HG03097 (cell line): ENCODE data around the gene SPATA20.

Experiments used
- ATAC-seq: cut with Tn5 transposase; IDR thresholded peaks from one replicate; pipeline ENCODE4 v1.9.1; 2021; ENCODE audit not compliant: unreplicated experiment, low FRiP score

Gene SPATA20

GRCh38 chr17:50538549-50539410, 8.2 kb upstream of the SPATA20 start:
- no peak for ATAC-seq

DNA sequence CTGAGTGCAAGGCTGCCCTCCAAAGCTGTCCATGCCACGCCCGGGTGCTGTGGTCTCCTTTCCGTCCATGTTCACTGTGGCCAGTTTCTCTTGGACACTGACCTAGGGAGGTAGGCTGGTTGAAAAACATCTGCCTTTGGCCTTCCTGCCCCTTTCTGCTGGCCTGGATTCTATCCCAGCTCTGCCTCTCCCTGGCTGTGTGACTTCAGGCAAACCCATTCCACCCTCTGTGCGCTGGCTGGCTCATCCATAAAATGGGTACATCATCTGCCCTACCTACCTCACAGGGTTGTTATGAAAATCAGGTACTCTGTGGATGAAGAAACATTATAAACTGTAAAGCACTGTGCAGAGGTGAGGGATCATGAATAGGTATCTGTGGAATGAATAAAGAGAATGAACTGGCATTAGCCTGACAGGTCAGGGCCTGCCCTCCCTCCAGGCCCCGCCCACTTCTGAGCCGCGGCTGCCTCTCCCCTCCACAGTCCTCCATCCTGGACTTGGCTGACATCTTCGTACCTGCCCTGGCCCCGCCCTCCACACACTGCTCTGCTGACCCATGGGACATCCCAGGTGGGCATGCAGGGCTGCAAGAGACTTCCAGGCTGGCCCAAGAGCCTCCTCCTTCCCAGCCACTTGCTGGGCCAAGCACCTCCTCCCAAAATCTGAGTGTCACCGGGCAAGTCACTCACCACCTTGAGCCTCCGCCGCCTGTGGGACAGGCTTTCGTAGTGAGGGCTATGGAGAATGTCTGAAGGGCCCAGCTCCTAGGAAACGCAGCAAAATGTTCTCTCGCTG, 7.0 kb upstream of the SPATA20 start:
- no peak for ATAC-seq

- ATAC-seq = no peak
Observed at GRCh38 chr17:50540560-50541401, 6.2 kb upstream of the SPATA20 start.

- no peak for ATAC-seq
Observed at GRCh38 chr17:50541402-50541715, 5.6 kb upstream of the SPATA20 start.

- peak; percentile 52 for ATAC-seq
Observed at GRCh38 chr17:50541716-50542688, 5.0 kb upstream of the SPATA20 start.

- ATAC-seq = no peak
Observed at GRCh38 chr17:50542795-50543774, 3.9 kb upstream of the SPATA20 start.

GRCh38 chr17:50544516-50544915, 2.5 kb upstream of the SPATA20 start:
- no peak for ATAC-seq

GRCh38 chr17:50545311-50545710, 1.7 kb upstream of the SPATA20 start:
- no peak for ATAC-seq

GRCh38 chr17:50546701-50547034, 306 bp upstream of the SPATA20 start:
- ATAC-seq = no peak

DNA sequence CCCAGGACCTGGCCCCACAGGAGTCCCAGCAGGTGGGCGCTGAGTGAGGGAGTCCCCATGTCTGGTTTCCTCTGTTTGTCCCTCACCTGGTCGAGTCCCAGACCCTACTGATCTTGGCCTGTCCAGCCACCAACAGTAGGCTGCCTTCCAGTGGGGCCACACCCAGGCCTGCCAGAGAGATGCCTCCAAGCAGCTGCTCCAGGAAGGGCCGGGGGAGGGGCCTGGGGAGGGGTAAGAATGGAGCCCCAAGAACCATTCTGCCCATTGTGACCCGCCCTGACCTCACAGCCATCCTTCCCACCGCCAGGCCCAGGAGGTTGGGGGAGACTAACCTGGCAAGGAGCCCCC, 736 bp downstream of the SPATA20 start:
- no peak for ATAC-seq

- no peak for ATAC-seq
Observed at GRCh38 chr17:50548831-50549230, 1.9 kb downstream of the SPATA20 start.

DNA sequence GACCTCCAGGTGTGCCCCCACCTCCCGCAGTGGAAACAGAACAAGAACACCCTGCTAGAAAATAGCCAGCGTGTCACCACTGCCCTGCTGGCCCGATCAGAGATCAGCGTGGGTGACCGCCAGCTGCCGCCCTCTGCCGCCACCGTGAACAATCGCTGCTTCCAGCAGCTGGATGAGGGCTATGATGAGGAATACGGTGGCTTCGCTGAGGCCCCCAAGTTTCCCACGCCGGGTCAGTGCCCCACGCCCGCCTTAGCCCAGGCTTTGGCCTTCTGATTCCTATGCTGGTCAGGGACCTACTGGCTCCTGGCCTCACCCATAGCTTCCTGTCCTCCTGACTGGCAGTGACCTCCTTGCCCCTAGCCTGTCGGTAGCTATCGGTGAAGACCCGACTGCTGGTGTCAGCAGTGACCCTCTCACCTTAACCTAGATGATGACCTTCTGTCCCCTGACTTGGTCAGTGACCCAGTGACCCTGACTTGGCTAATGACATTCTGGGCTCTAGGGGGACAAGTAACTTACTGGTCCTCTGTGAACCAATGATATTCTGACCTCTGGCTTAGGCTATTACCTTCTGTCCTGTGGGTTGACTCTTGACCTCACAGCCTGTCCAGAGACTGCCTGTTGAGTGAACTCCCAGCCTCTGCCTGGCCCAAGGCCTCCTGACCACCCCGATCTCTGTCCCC, 2.4 kb downstream of the SPATA20 start:
- ATAC-seq = no peak

DNA sequence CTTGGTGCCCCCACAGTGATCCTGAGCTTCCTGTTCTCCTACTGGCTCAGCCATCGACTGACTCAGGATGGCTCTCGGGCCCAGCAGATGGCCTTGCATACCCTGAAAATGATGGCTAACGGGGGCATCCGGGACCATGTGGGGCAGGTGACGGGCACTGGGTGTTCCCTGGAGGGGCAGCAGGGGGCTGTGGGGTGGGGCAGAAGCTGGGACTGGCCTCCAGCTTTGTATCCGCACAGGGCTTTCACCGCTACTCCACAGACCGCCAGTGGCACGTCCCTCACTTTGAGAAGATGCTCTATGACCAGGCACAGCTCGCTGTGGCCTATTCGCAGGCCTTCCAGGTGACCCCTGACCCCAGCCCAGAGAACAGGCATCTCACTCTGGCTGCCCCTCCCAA, 3.0 kb downstream of the SPATA20 start:
- no peak for ATAC-seq

DNA sequence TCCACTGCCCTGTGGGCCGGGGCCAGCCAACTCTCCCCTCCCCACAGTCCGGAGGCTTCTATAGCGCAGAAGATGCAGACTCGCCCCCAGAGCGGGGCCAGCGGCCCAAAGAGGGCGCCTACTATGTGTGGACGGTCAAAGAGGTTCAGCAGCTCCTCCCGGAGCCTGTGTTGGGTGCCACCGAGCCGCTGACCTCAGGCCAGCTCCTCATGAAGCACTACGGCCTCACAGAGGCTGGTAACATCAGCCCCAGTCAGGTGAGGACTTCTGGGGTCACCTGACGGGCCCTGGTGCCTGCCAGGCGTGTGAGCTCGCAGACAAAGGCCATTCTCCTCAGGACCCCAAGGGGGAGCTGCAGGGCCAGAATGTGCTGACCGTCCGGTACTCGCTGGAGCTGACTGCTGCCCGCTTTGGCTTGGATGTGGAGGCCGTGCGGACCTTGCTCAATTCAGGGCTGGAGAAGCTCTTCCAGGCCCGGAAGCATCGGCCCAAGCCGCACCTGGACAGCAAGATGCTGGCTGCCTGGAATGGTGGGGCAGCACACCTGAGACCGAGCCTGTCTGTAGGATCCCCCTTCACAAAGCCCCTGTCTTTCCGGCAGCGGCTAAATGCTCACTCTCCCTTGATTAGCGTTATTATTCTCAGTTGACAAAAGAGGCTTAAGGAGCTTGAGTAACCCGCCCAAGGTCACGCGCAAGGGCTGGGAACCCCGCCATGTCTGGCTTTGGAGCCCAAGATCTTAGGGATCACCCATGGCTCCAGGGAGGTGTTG, 3.9 kb downstream of the SPATA20 start:
- ATAC-seq = no peak

- no peak for ATAC-seq
Observed at GRCh38 chr17:50551433-50551815, 4.5 kb downstream of the SPATA20 start.

GRCh38 chr17:50551884-50552283, 4.9 kb downstream of the SPATA20 start:
- no peak for ATAC-seq

DNA sequence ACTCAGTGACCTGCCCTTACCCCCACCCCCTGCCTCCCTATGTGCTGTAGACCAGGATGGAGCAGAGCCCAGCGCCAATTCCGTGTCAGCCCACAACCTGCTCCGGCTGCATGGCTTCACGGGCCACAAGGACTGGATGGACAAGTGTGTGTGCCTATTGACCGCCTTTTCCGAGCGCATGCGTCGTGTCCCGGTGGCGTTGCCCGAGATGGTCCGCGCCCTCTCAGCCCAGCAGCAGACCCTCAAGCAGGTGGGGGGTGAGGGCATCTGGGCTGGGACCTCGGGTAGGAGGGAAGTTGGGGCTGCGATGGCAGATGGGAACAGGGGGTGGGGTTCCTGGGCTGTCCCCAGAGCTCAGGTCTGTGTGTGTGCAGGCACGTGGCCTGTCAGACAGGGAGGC, 7.2 kb downstream of the SPATA20 start:
- ATAC-seq = no peak

DNA sequence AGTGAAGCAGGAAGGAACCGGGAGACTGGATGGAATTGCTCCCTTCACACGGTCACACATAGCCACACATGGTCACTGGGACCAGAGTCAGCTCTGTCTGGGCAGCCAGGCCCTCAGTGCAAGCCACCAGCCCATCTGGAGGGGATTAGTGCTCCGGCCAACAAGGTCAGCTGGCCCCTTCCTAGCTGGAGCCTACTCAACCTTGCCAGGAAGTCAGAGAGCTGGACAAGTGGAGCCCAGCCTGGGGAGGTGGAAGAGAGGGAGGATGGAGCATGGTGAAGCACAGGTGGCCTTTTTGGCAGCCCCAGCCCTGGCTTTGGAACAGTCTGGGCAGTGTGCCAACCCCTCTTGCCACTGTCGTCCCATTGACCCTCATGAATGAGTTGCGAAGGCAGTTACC, 9.8 kb downstream of the SPATA20 start:
- no peak for ATAC-seq
